ENCODE data around the gene SCYGR2.

The SCYGR2 gene

DNA sequence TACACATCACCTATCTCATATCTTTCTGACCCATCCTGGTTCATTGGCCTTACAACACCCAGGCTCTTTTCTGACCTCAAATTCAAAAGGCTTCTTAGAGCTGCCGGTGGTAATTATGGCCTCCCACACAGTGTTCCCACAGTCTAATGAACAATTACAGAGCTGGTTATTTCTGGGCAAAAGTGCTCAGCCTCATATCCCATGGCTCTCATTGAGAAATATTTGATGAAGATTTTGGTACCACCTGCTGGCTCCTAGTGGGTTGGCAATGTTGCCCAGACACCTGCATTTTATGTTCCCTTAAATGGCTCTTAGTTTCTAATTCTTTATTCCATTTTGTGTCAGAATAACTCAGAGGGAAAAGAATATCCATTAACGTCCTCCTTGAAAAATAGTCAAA lies 20.1 kb upstream of the SCYGR2 start:
- DNase-seq (ENCODE audit: insufficient read length, low spot score) = no peak
- TF ChIP-seq POU2F2 (IDR thresholded peaks at IDR 0.05; ENCODE audit: low read depth, low read length) (no peak), PAX5 (IDR thresholded peaks at IDR 0.05; ENCODE audit: insufficient read depth, low read length, severe bottlenecking) (no peak), SPI1 (IDR thresholded peaks at IDR 0.05; ENCODE audit: low read depth, low read length) (no peak), POLR2A (IDR thresholded peaks at IDR 0.05; ENCODE audit: low read depth, low read length) (no peak), TAF1 (IDR thresholded peaks at IDR 0.05; ENCODE audit: low read depth, low read length) (no peak), POLR2AphosphoS5 (IDR thresholded peaks at IDR 0.05; ENCODE audit: low read depth, low read length) (no peak)
- no peak for FAIRE-seq

DNA sequence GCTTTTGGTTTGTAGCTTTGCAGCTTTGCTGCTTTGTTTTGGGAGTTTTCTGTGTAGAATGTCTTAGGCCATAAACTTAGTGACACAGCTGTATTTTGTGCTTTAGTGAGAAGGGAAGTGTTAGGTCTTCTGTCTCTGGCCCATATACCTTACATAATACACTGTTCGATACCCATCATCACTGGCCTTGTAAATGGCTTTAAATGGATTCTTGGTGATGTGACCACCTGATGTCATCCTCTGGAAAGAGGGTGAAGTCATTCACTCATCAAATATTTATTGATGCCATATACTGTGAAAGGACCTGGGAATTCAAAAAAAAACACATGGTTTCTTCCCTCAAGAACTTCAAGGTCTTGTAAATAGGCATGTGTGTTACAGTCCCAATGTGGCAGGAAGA lies 18.9 kb upstream of the SCYGR2 start:
- TF ChIP-seq POLR2AphosphoS5 (IDR thresholded peaks at IDR 0.05; ENCODE audit: low read depth, low read length) (no peak), POLR2A (IDR thresholded peaks at IDR 0.05; ENCODE audit: low read depth, low read length) (no peak), POU2F2 (IDR thresholded peaks at IDR 0.05; ENCODE audit: low read depth, low read length) (no peak), TAF1 (IDR thresholded peaks at IDR 0.05; ENCODE audit: low read depth, low read length) (no peak), PAX5 (IDR thresholded peaks at IDR 0.05; ENCODE audit: insufficient read depth, low read length, severe bottlenecking) (no peak), SPI1 (IDR thresholded peaks at IDR 0.05; ENCODE audit: low read depth, low read length) (no peak)
- no peak for FAIRE-seq
- no peak for DNase-seq (ENCODE audit: insufficient read length, low spot score)

GRCh38 chr2:227582369-227582768 lies 16.3 kb upstream of the SCYGR2 start:
- no peak for TF ChIP-seq SPI1 (IDR thresholded peaks at IDR 0.05; ENCODE audit: low read depth, low read length)
- TF ChIP-seq PAX5 (IDR thresholded peaks at IDR 0.05; ENCODE audit: insufficient read depth, low read length, severe bottlenecking) = no peak
- TF ChIP-seq POLR2A (IDR thresholded peaks at IDR 0.05; ENCODE audit: low read depth, low read length) = no peak
- no peak for DNase-seq (ENCODE audit: insufficient read length, low spot score)
- FAIRE-seq = no peak

- FAIRE-seq (peak; percentile 87), DNase-seq (ENCODE audit: insufficient read length, low spot score) (no peak)
- TF ChIP-seq POLR2AphosphoS5 (IDR thresholded peaks at IDR 0.05; ENCODE audit: low read depth, low read length) = no peak
- TF ChIP-seq PAX5 (IDR thresholded peaks at IDR 0.05; ENCODE audit: insufficient read depth, low read length, severe bottlenecking) = no peak
- no peak for TF ChIP-seq POLR2A (IDR thresholded peaks at IDR 0.05; ENCODE audit: low read depth, low read length)
- TF ChIP-seq POU2F2 (IDR thresholded peaks at IDR 0.05; ENCODE audit: low read depth, low read length) = no peak
- no peak for TF ChIP-seq TAF1 (IDR thresholded peaks at IDR 0.05; ENCODE audit: low read depth, low read length)
- TF ChIP-seq SPI1 (IDR thresholded peaks at IDR 0.05; ENCODE audit: low read depth, low read length) = no peak
These were observed 5.9 kb upstream of the SCYGR2 start for GRCh38 chr2:227592694-227593387.

- FAIRE-seq = no peak
- DNase-seq (ENCODE audit: insufficient read length, low spot score) = no peak
- no peak for TF ChIP-seq POLR2A (IDR thresholded peaks at IDR 0.05; ENCODE audit: low read depth, low read length)
- TF ChIP-seq POLR2AphosphoS5 (IDR thresholded peaks at IDR 0.05; ENCODE audit: low read depth, low read length) = no peak
- no peak for TF ChIP-seq POU2F2 (IDR thresholded peaks at IDR 0.05; ENCODE audit: low read depth, low read length)
- TF ChIP-seq TAF1 (IDR thresholded peaks at IDR 0.05; ENCODE audit: low read depth, low read length) = no peak
- no peak for TF ChIP-seq PAX5 (IDR thresholded peaks at IDR 0.05; ENCODE audit: insufficient read depth, low read length, severe bottlenecking)
- TF ChIP-seq SPI1 (IDR thresholded peaks at IDR 0.05; ENCODE audit: low read depth, low read length) = no peak
These were observed 2.9 kb upstream of the SCYGR2 start for GRCh38 chr2:227595797-227596196.

DNA sequence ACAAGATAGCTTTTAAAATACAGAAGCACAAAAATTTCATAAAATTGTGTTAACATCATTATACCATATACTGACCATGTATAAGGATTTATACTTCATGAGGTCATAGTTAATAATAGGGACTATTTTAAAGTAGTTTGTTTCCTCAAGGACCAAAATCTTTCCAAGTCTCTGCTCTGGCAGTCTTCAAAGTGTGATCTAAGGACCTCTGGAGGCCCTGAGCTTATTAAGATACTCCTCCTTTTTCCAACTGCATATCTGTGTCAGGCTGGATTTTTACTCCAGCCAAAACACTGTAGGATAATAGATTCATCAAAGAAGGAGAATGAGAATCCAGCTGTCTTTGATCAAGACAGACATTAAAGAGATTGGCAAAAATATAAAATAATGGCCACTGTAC lies 1.7 kb upstream of the SCYGR2 start:
- TF ChIP-seq POLR2A (IDR thresholded peaks at IDR 0.05; ENCODE audit: low read depth, low read length) (no peak), PAX5 (IDR thresholded peaks at IDR 0.05; ENCODE audit: insufficient read depth, low read length, severe bottlenecking) (no peak), POU2F2 (IDR thresholded peaks at IDR 0.05; ENCODE audit: low read depth, low read length) (no peak), POLR2AphosphoS5 (IDR thresholded peaks at IDR 0.05; ENCODE audit: low read depth, low read length) (no peak), SPI1 (IDR thresholded peaks at IDR 0.05; ENCODE audit: low read depth, low read length) (no peak), TAF1 (IDR thresholded peaks at IDR 0.05; ENCODE audit: low read depth, low read length) (no peak)
- no peak for DNase-seq (ENCODE audit: insufficient read length, low spot score)
- FAIRE-seq = no peak

DNA sequence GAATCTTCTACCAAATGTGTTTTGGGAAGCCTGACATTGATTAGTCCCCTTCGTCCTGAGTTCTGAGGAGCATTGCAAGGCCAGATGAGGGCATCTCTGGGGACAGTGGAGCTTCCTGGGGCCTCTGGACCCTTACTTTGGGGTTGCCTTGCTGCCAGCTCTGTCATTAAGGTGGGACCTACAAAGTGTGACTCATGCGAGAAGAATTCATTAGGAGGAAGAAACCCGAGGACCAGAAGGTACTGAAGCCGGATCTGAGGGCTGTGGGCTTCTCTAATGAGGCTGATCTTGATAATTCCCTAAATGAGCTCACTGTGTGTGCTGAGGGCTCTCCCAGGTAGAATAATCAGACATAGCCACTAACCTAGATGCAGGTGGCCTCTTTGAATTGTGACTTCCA lies 695 bp upstream of the SCYGR2 start:
- DNase-seq (ENCODE audit: insufficient read length, low spot score) (no peak), FAIRE-seq (no peak)
- TF ChIP-seq SPI1 (IDR thresholded peaks at IDR 0.05; ENCODE audit: low read depth, low read length) (no peak), TAF1 (IDR thresholded peaks at IDR 0.05; ENCODE audit: low read depth, low read length) (no peak), POLR2A (IDR thresholded peaks at IDR 0.05; ENCODE audit: low read depth, low read length) (no peak), POU2F2 (IDR thresholded peaks at IDR 0.05; ENCODE audit: low read depth, low read length) (no peak), POLR2AphosphoS5 (IDR thresholded peaks at IDR 0.05; ENCODE audit: low read depth, low read length) (no peak), PAX5 (IDR thresholded peaks at IDR 0.05; ENCODE audit: insufficient read depth, low read length, severe bottlenecking) (no peak)

GRCh38 chr2:227602358-227602757 lies 3.7 kb downstream of the SCYGR2 start:
- TF ChIP-seq TAF1 (IDR thresholded peaks at IDR 0.05; ENCODE audit: low read depth, low read length) (no peak), SPI1 (IDR thresholded peaks at IDR 0.05; ENCODE audit: low read depth, low read length) (no peak), POLR2A (IDR thresholded peaks at IDR 0.05; ENCODE audit: low read depth, low read length) (no peak), POLR2AphosphoS5 (IDR thresholded peaks at IDR 0.05; ENCODE audit: low read depth, low read length) (no peak), POU2F2 (IDR thresholded peaks at IDR 0.05; ENCODE audit: low read depth, low read length) (no peak), PAX5 (IDR thresholded peaks at IDR 0.05; ENCODE audit: insufficient read depth, low read length, severe bottlenecking) (no peak)
- FAIRE-seq (no peak), DNase-seq (ENCODE audit: insufficient read length, low spot score) (no peak)

- no peak for FAIRE-seq
- TF ChIP-seq POLR2AphosphoS5 (IDR thresholded peaks at IDR 0.05; ENCODE audit: low read depth, low read length) (no peak), PAX5 (IDR thresholded peaks at IDR 0.05; ENCODE audit: insufficient read depth, low read length, severe bottlenecking) (no peak), TAF1 (IDR thresholded peaks at IDR 0.05; ENCODE audit: low read depth, low read length) (no peak)
- no peak for DNase-seq (ENCODE audit: insufficient read length, low spot score)
These were observed 7.8 kb downstream of the SCYGR2 start for GRCh38 chr2:227606476-227606875.

DNA sequence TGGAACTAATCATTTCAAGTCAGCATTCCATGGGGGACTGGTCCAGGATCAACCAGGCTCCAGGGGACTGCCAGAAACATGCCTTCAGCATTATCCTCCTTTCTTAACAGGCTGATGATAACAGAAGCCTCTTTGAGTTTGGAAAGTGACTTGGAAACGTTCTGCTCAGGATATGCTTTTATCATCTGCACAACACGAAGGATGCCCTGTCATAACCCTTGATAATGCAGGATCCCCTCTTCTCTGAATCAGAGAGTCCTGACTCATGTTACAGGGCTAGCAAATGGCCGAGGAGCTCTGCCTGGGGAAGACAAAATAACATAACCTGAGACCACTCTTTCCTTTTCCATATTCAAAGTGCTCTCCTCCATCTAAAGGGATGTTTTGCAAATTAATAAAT lies 9.2 kb downstream of the SCYGR2 start:
- no peak for FAIRE-seq
- DNase-seq (ENCODE audit: insufficient read length, low spot score) = no peak
- TF ChIP-seq SPI1 (IDR thresholded peaks at IDR 0.05; ENCODE audit: low read depth, low read length) (no peak), TAF1 (IDR thresholded peaks at IDR 0.05; ENCODE audit: low read depth, low read length) (no peak), POLR2A (IDR thresholded peaks at IDR 0.05; ENCODE audit: low read depth, low read length) (no peak), PAX5 (IDR thresholded peaks at IDR 0.05; ENCODE audit: insufficient read depth, low read length, severe bottlenecking) (no peak), POU2F2 (IDR thresholded peaks at IDR 0.05; ENCODE audit: low read depth, low read length) (no peak), POLR2AphosphoS5 (IDR thresholded peaks at IDR 0.05; ENCODE audit: low read depth, low read length) (no peak)

All from GM12891 (cell line).